Panc1 (cell line): ENCODE results near the gene RPL21. TPM values are rescaled to one million over a fixed set of nuclear protein-coding genes. Genes with fewer than 3 reads are reported as not detected.

ENCODE experiments used
- ATAC-seq: fragments of 200-7000 bp; cut with Tn5 transposase; 2 replicates; pipeline ENCODE4 v1.9.1; 2020; ENCODE audit warnings: mild to moderate bottlenecking, moderate library complexity
- BruUV-seq: library from RNA; stranded (reverse); fragments of 400-500 nt; replicated peaks from 2 replicates; lab custom pipeline; 2021; lab: Mats Ljungman, UMichigan
- CTCF ChIA-PET: fragments of 300-600 bp; sonication (Branson Sonifier 250); formaldehyde crosslinking; loops from one replicate; lab custom pipeline; 2022; ENCODE audit warnings: antibody characterized with exemption; lab: Charles Lee
- POLR2A ChIA-PET: fragments of 300-600 bp; sonication (Branson Sonifier 250); formaldehyde crosslinking; loops from one replicate; lab custom pipeline; 2022; ENCODE audit warnings: antibody characterized with exemption; lab: Charles Lee
- DNase-seq: peaks from one replicate; pipeline ENCODE4 v3.0.0-alpha.2; 2010; ENCODE audit warnings: low read depth, low spot score
- H3K27ac ChIP-seq: 2 replicates; pipeline ENCODE4 v1.5.1; 2011; ENCODE audit warnings: mild to moderate bottlenecking, low read length, inconsistent platforms
- H3K27me3 ChIP-seq: fragments of 200-500 bp; sonication (Bioruptor generic); 2 replicates; pipeline ENCODE4 v1.6.0; 2014; ENCODE audit warnings: low read length, inconsistent platforms; ENCODE audit not compliant: control insufficient read depth, insufficient read depth
- H3K36me3 ChIP-seq: fragments of 200-500 bp; sonication (Bioruptor generic); 2 replicates; pipeline ENCODE4 v1.5.1; 2014; ENCODE audit warnings: inconsistent platforms, mild to moderate bottlenecking, low read length, moderate library complexity; ENCODE audit not compliant: control insufficient read depth, insufficient read depth
- H3K4me1 ChIP-seq: 2 replicates; pipeline ENCODE4 v1.5.1; 2011; ENCODE audit warnings: inconsistent platforms, mild to moderate bottlenecking, low read length, moderate library complexity; ENCODE audit not compliant: control insufficient read depth, insufficient read depth
- H3K4me3 ChIP-seq, 2 experiments: 2 replicates each; pipeline ENCODE4 v1.5.1; 2011 to 2012; ENCODE audit warnings: low read depth in 2 of 2, low read length in 2 of 2, mild to moderate bottlenecking in 2 of 2, inconsistent platforms in 1 of 2, moderate library complexity in 1 of 2
- H3K9me3 ChIP-seq: fragments of 200-500 bp; sonication (Bioruptor generic); 2 replicates; pipeline ENCODE4 v1.5.1; 2014; ENCODE audit warnings: low read depth, mild to moderate bottlenecking, inconsistent platforms, low read length, moderate library complexity; ENCODE audit not compliant: control insufficient read depth, insufficient read depth
- CTCF ChIP-seq: fragments of 450-650 bp; IDR thresholded peaks from 2 replicates; pipeline ENCODE4 v1.5.1; 2017; ENCODE audit warnings: mild to moderate bottlenecking
- POLR2AphosphoS5 ChIP-seq: IDR thresholded peaks from 2 replicates; pipeline ENCODE4 v1.6.1; 2012; ENCODE audit warnings: mild to moderate bottlenecking, low read depth, low read length, moderate library complexity
- SIN3A ChIP-seq: IDR thresholded peaks from 2 replicates; pipeline ENCODE4 v1.6.1; 2012; ENCODE audit warnings: low read depth, mild to moderate bottlenecking, low read length, moderate library complexity, borderline replicate concordance; ENCODE audit not compliant: insufficient read depth
- TCF7L2 ChIP-seq: IDR thresholded peaks from 2 replicates; pipeline ENCODE4 v1.6.1; 2011; ENCODE audit warnings: mild to moderate bottlenecking, low read depth, low read length, inconsistent platforms
- in situ Hi-C: cut with HindIII; loops from 2 replicates; pipeline ENCODE4 v1.10.0; 2016; ENCODE audit warnings: low sequenced_read_pairs, low pct_unique_long_range_greater_than_20kb
- intact Hi-C: fragments of 100-400 bp; cut with micrococcal nuclease; formaldehyde crosslinking; loops from one replicate; pipeline ENCODE4 v1.10.0; 2022; ENCODE audit not compliant: unreplicated experiment
- total RNA-seq: library from RNA; stranded (reverse); gene quantifications from one replicate; pipeline ENCODE4 v1.2.1, GENCODE V29; 2021; ENCODE audit not compliant: unreplicated experiment
- TF ChIP-seq, protein P1 (sequence below), 2 experiments: IDR thresholded peaks; 2 replicates each; pipeline ENCODE4 v1.6.1; 2011 to 2012; ENCODE audit warnings: low read depth in 2 of 2, control low read depth in 1 of 2, low read length in 1 of 2, mild to moderate bottlenecking in 1 of 2, moderate library complexity in 1 of 2; ENCODE audit not compliant: insufficient read depth in 1 of 2

Gene RPL21
- total RNA-seq, 1 experiment from 2014 or later: 702 TPM

- no peak overlapping the region for H3K4me3 ChIP-seq
- in situ Hi-C loops: no loop called here
- H3K9me3 ChIP-seq: no peaks in the 10 kb centered on the region
- ATAC-seq (peak; percentile 39; the same call in 1 of the 2 replicates), DNase-seq (no peak)
- no TSS peak for BruUV-seq
- ChIA-PET CTCF (interaction anchor here (0.6 kb wide), 1 partner anchor 74 kb away, joined by 9 read pairs; no protein-coding TSS in a partner anchor), POLR2A (interaction anchor here (0.6 kb wide), 1 partner anchor 75 kb away, joined by 7 read pairs; no protein-coding TSS in a partner anchor)
- peaks cover 70% of the 10 kb centered on the region for H3K4me1 ChIP-seq
- H3K36me3 ChIP-seq: peaks cover 16% of the 10 kb centered on the region
- intact Hi-C loops: no loop called here
- no peaks in the 10 kb centered on the region for H3K27me3 ChIP-seq
- TF ChIP-seq POLR2AphosphoS5 (0 out of 2 replicates have a peak, but pooled peaks have one; percentile 44), TCF7L2 (no peak), SIN3A (no peak)
- TF ChIP-seq, protein P1, sequence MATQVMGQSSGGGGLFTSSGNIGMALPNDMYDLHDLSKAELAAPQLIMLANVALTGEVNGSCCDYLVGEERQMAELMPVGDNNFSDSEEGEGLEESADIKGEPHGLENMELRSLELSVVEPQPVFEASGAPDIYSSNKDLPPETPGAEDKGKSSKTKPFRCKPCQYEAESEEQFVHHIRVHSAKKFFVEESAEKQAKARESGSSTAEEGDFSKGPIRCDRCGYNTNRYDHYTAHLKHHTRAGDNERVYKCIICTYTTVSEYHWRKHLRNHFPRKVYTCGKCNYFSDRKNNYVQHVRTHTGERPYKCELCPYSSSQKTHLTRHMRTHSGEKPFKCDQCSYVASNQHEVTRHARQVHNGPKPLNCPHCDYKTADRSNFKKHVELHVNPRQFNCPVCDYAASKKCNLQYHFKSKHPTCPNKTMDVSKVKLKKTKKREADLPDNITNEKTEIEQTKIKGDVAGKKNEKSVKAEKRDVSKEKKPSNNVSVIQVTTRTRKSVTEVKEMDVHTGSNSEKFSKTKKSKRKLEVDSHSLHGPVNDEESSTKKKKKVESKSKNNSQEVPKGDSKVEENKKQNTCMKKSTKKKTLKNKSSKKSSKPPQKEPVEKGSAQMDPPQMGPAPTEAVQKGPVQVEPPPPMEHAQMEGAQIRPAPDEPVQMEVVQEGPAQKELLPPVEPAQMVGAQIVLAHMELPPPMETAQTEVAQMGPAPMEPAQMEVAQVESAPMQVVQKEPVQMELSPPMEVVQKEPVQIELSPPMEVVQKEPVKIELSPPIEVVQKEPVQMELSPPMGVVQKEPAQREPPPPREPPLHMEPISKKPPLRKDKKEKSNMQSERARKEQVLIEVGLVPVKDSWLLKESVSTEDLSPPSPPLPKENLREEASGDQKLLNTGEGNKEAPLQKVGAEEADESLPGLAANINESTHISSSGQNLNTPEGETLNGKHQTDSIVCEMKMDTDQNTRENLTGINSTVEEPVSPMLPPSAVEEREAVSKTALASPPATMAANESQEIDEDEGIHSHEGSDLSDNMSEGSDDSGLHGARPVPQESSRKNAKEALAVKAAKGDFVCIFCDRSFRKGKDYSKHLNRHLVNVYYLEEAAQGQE (IDR thresholded peaks at IDR 0.05; ENCODE audit: insufficient read depth in 1 of 2, low read depth in 2 of 2, low read length in 1 of 2): no peak
- H3K27ac ChIP-seq: peak overlapping the region; percentile 61
Measured at GRCh38 chr13:27258637-27259386, 7.5 kb downstream of the RPL21 start.

- Histone ChIP-seq H3K27me3 (no peaks in the 10 kb centered on the region), H3K9me3 (no peaks in the 10 kb centered on the region), H3K27ac (peak overlapping the region; percentile 61), H3K36me3 (peaks cover 10% of the 10 kb centered on the region; the same call in 1 of the 2 replicates), H3K4me1 (peaks cover 70% of the 10 kb centered on the region), H3K4me3 (no peak overlapping the region)
- in situ Hi-C loops (no loop called here), intact Hi-C loops (no loop called here)
- no peak for DNase-seq
- ChIA-PET POLR2A (no interaction called here), CTCF (no interaction called here)
- no TSS peak for BruUV-seq
- no peak for TF ChIP-seq SIN3A
- no peak for TF ChIP-seq CTCF
- TF ChIP-seq TCF7L2: no peak
- no peak for TF ChIP-seq POLR2AphosphoS5
- TF ChIP-seq, protein P1 (IDR thresholded peaks at IDR 0.05; ENCODE audit: insufficient read depth in 1 of 2, low read depth in 2 of 2, low read length in 1 of 2): no peak
- no peak for ATAC-seq
Measured at GRCh38 chr13:27259831-27260230, 8.5 kb downstream of the RPL21 start.
